A673 (cell line): ENCODE measurements around the gene PRSS38. TPM values are rescaled to one million over a fixed set of nuclear protein-coding genes. Genes with fewer than 3 reads are reported as not detected.

ENCODE experiments used
- BruUV-seq: library from RNA; stranded (reverse); fragments of 400-500 nt; replicated peaks from 2 replicates; lab custom pipeline; 2021; lab: Mats Ljungman, UMichigan
- CTCF ChIA-PET: fragments of 300-600 bp; sonication (Branson Sonifier 250); formaldehyde crosslinking; loops from one replicate; lab custom pipeline; 2022; ENCODE audit warnings: antibody characterized with exemption; lab: Charles Lee
- POLR2A ChIA-PET: fragments of 300-600 bp; sonication (Branson Sonifier 250); formaldehyde crosslinking; loops from one replicate; lab custom pipeline; 2022; ENCODE audit warnings: antibody characterized with exemption; ENCODE audit not compliant: low non-redundant PET; lab: Charles Lee
- DNase-seq: peaks from one replicate; pipeline ENCODE4 v3.0.0-alpha.2; 2015; ENCODE audit warnings: low spot score
- H3K27ac ChIP-seq: fragments of 200-600 bp; sonication (generic); 2 replicates; pipeline ENCODE4 v1.5.1; 2016; ENCODE audit warnings: mixed run types, low read depth, mild to moderate bottlenecking, mixed read lengths, antibody characterized with exemption, low read length; ENCODE audit not compliant: poor library complexity, severe bottlenecking
- H3K27me3 ChIP-seq: fragments of 200-600 bp; sonication (generic); replicated peaks from 2 replicates; pipeline ENCODE4 v1.6.1; 2017; ENCODE audit warnings: mixed run types, low read depth, mild to moderate bottlenecking, mixed read lengths, antibody characterized with exemption, low read length; ENCODE audit not compliant: insufficient read depth, poor library complexity
- H3K36me3 ChIP-seq: fragments of 200-600 bp; sonication (generic); 2 replicates; pipeline ENCODE4 v1.6.1; 2016; ENCODE audit warnings: mixed run types, mild to moderate bottlenecking, mixed read lengths, antibody characterized with exemption, low read length; ENCODE audit not compliant: insufficient read depth, poor library complexity, severe bottlenecking
- H3K4me1 ChIP-seq: fragments of 200-600 bp; sonication (generic); 2 replicates; pipeline ENCODE4 v1.6.1; 2017; ENCODE audit warnings: mixed run types, mild to moderate bottlenecking, mixed read lengths, antibody characterized with exemption, low read length; ENCODE audit not compliant: insufficient read depth, poor library complexity, severe bottlenecking
- H3K4me3 ChIP-seq: fragments of 200-600 bp; sonication (generic); 2 replicates; pipeline ENCODE4 v1.5.1; 2016; ENCODE audit warnings: low read depth, mixed run types, mild to moderate bottlenecking, mixed read lengths, low read length; ENCODE audit not compliant: poor library complexity, severe bottlenecking
- H3K9me3 ChIP-seq: fragments of 200-600 bp; sonication (generic); 2 replicates; pipeline ENCODE4 v1.6.1; 2016; ENCODE audit warnings: mixed run types, low read depth, mild to moderate bottlenecking, mixed read lengths, antibody characterized with exemption, low read length; ENCODE audit not compliant: poor library complexity, severe bottlenecking
- CTCF ChIP-seq: fragments of 300-800, 200-600 bp; sonication (generic); conservative IDR thresholded peaks from 2 replicates; pipeline ENCODE4 v1.5.1; 2017; ENCODE audit warnings: low read depth, mild to moderate bottlenecking, antibody characterized with exemption, low read length, moderate library complexity, mixed read lengths
- EZH2 ChIP-seq: fragments of 200-600 bp; sonication (generic); IDR thresholded peaks from 2 replicates; pipeline ENCODE4 v1.6.1; 2017; ENCODE audit warnings: borderline replicate concordance, low read depth, mild to moderate bottlenecking, mixed read lengths, antibody characterized with exemption, low read length; ENCODE audit not compliant: poor library complexity, severe bottlenecking
- intact Hi-C: fragments of 100-400 bp; cut with micrococcal nuclease; formaldehyde crosslinking; loops from one replicate; pipeline ENCODE4 v1.10.0; 2022; ENCODE audit not compliant: unreplicated experiment
- total RNA-seq: library from RNA; stranded (reverse); gene quantifications from 2 replicates; pipeline ENCODE4 v1.2.3, GENCODE V29; 2021

Gene PRSS38
- total RNA-seq, 1 experiment from 2014 or later: not detected

DNA sequence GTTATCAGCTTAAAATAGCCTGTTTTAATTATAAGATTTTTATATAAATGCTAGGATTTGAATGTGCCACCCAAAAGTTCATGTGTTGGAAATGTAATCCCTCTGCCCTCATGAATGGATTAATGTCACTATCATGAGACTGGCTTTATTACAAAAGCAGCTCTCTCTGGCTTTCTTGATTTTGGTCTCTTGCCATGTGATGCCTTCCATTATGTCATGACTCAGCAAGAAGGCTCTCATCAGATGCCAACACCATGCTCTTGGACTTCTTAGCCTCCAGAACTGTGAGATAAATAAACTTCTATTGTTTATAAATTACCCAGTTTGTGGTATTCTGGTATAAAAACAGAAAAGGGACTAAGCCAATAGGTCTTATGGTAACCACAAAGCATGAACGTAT lies 6.9 kb upstream of the PRSS38 start:
- Histone ChIP-seq H3K27me3 (no peaks in the 10 kb centered on the region), H3K9me3 (peaks cover 3% of the 10 kb centered on the region), H3K4me1 (no peaks in the 10 kb centered on the region), H3K27ac (no peak overlapping the region), H3K36me3 (no peaks in the 10 kb centered on the region), H3K4me3 (no peak overlapping the region)
- no TSS peak for BruUV-seq
- TF ChIP-seq EZH2: no peak
- TF ChIP-seq CTCF: no peak
- intact Hi-C loops: no loop called here
- peak; percentile 22 for DNase-seq
- CTCF ChIA-PET: no interaction called here
- POLR2A ChIA-PET: no interaction called here

DNA sequence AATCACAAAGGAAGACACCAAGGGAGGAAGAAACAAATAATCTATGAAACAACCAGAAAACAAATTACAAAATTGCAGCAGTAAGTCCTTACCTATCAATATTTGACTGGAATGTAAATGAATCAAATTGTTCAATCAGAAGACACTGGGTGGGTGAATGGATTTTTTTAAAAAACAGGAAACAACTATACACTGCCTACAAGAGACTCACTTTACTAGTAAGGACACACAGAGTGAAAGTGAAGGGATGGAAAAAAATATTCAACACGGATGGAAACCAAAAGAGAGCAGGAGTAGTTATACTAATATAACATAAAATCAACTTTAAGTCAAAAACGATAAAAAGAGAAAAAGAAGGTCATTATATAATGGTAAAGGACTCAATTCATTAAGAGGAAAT lies 6.4 kb upstream of the PRSS38 start:
- ChIA-PET POLR2A (no interaction called here), CTCF (no interaction called here)
- Histone ChIP-seq H3K4me1 (no peaks in the 10 kb centered on the region), H3K27me3 (no peaks in the 10 kb centered on the region), H3K27ac (no peak overlapping the region), H3K4me3 (no peak overlapping the region), H3K36me3 (no peaks in the 10 kb centered on the region), H3K9me3 (peaks cover 3% of the 10 kb centered on the region)
- BruUV-seq: no TSS peak
- intact Hi-C loops: no loop called here
- no peak for TF ChIP-seq CTCF
- no peak for TF ChIP-seq EZH2
- DNase-seq: no peak

DNA sequence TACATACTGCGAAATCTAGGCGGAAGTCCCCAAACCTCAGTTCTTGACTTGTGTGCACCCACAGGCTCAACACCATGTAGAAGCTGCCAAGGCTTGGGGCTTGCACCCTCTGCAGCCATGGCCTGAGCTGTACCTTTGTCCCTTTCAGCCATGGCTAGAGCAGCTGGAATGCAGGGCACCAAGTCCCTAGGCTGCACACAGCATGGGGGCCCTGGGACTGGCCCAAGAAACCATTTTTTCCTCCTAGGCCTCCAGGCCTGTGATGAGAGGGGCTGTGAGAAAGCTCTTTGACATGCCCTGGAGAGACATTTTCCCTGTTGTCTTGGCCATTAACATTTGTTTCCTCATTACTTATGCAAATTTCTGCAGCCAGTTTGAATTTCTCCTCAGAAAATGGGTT lies 1.5 kb upstream of the PRSS38 start:
- Histone ChIP-seq H3K36me3 (no peaks in the 10 kb centered on the region), H3K27ac (no peak overlapping the region), H3K4me3 (no peak overlapping the region), H3K27me3 (no peaks in the 10 kb centered on the region), H3K4me1 (no peaks in the 10 kb centered on the region), H3K9me3 (no peaks in the 10 kb centered on the region)
- no TSS peak for BruUV-seq
- TF ChIP-seq EZH2: no peak
- no peak for TF ChIP-seq CTCF
- ChIA-PET POLR2A (no interaction called here), CTCF (no interaction called here)
- intact Hi-C loops: no loop called here
- no peak for DNase-seq
